OCI-LY3 (cell line): ENCODE results near the gene ESPL1.

Source experiments
- H2AFZ ChIP-seq: fragments of 200-600, 300-600 bp; shearing (Covaris generic); 2 replicates; pipeline ENCODE4 v1.6.0; 2014; ENCODE audit warnings: antibody characterized with exemption, low read depth, low read length
- H3K27ac ChIP-seq: fragments of 200-600, 300-600 bp; sonication (generic); 2 replicates; pipeline ENCODE4 v1.5.1; 2014; ENCODE audit warnings: mild to moderate bottlenecking, low read length, moderate library complexity, mixed read lengths
- H3K27me3 ChIP-seq: fragments of 200-600, 300-600 bp; sonication (generic); 2 replicates; pipeline ENCODE4 v1.6.1; 2014; ENCODE audit warnings: low read depth, low read length, mixed read lengths
- H3K36me3 ChIP-seq: fragments of 200-600, 300-600 bp; sonication (generic); replicated peaks from 2 replicates; pipeline ENCODE3; 2014; ENCODE audit warnings: low read depth, low read length, mixed read lengths
- H3K4me1 ChIP-seq: fragments of 300-600, 200-600 bp; sonication (generic); 2 replicates; pipeline ENCODE4 v1.6.1; 2014; ENCODE audit warnings: low read length, mixed read lengths
- H3K4me2 ChIP-seq: fragments of 200-600, 300-600 bp; sonication (generic); 2 replicates; pipeline ENCODE4 v1.6.1; 2014; ENCODE audit warnings: low read length, mixed read lengths
- H3K4me3 ChIP-seq: fragments of 300-600, 200-600 bp; sonication (generic); 2 replicates; pipeline ENCODE4 v1.5.1; 2014; ENCODE audit warnings: antibody characterized with exemption, mild to moderate bottlenecking, low read length, moderate library complexity
- H3K79me2 ChIP-seq: fragments of 300-600, 200-600 bp; shearing (Covaris generic); 2 replicates; pipeline ENCODE4 v1.6.1; 2014; ENCODE audit warnings: mild to moderate bottlenecking, low read length, mixed read lengths
- H3K9ac ChIP-seq: fragments of 300-600, 200-600 bp; shearing (Covaris generic); 2 replicates; pipeline ENCODE4 v1.6.0; 2014; ENCODE audit warnings: mild to moderate bottlenecking, low read length, moderate library complexity
- H3K9me3 ChIP-seq: fragments of 200-600, 300-600 bp; shearing (Covaris generic); 2 replicates; pipeline ENCODE4 v1.6.1; 2014; ENCODE audit warnings: low read length, mixed read lengths; ENCODE audit not compliant: insufficient read depth
- H4K20me1 ChIP-seq: fragments of 200-600, 300-600 bp; sonication (generic); 2 replicates; pipeline ENCODE4 v1.6.1; 2016; ENCODE audit warnings: low read length, mixed read lengths; ENCODE audit not compliant: insufficient read depth
- CTCF ChIP-seq: fragments of 200-600, 300-600 bp; sonication (generic); IDR thresholded peaks from 2 replicates; pipeline ENCODE4 v1.5.1; 2014; ENCODE audit warnings: antibody characterized with exemption, low read length, low read depth
- EZH2phosphoT487 ChIP-seq: fragments of 200-600 bp; shearing (Covaris generic); IDR thresholded peaks from 2 replicates; pipeline ENCODE4 v1.6.1; 2018; ENCODE audit warnings: antibody characterized with exemption, mixed run types, low read depth

ESPL1 gene

DNA sequence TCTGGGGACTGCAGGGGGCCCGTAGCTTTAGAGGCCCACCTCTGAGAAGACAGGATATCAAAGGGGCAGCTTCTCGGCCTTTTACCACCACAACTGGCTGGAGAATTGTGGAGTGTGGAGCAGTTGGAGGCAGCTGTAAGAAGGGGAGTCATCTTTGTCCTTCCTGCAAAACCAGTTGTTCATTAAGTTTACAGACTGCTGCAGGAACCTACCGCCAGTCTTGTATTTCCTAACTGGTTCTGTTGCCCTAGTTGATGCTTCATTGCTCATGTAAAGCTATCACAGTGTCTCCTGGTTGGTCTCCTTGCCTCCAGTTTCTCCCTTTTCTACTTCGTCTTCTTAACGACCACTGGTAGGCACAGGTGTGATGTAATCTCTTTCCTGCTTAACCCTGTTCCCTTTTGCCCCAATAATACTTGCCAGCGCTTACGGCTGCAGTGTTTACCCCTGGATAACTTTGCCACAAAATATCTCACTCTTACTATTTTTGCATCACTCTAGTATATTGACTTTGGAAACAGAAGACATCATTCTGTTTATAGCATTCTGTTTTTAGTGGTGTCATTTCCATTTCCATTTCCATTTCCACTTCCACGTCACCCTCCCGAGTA, 11.9 kb downstream of the ESPL1 start:
- Histone ChIP-seq H3K27me3 (no peaks in the 10 kb centered on the region), H3K27ac (no peak overlapping the region), H3K4me3 (no peak overlapping the region), H3K4me1 (no peaks in the 10 kb centered on the region), H3K4me2 (no peak overlapping the region), H3K79me2 (no peaks in the 10 kb centered on the region), H3K9ac (no peak overlapping the region), H4K20me1 (no peaks in the 10 kb centered on the region), H3K36me3 (peaks cover 56% of the 10 kb centered on the region), H3K9me3 (no peaks in the 10 kb centered on the region), H2AFZ (no peak overlapping the region)
- no peak for TF ChIP-seq CTCF
- TF ChIP-seq EZH2phosphoT487 = no peak

GRCh38 chr12:53286448-53286847, 18.3 kb downstream of the ESPL1 start:
- Histone ChIP-seq H3K9ac (no peak overlapping the region), H3K27ac (no peak overlapping the region), H3K9me3 (no peaks in the 10 kb centered on the region), H3K79me2 (no peaks in the 10 kb centered on the region), H3K36me3 (peaks cover 61% of the 10 kb centered on the region), H3K4me1 (no peaks in the 10 kb centered on the region), H3K4me2 (no peak overlapping the region), H3K4me3 (no peak overlapping the region), H3K27me3 (no peaks in the 10 kb centered on the region), H4K20me1 (no peaks in the 10 kb centered on the region), H2AFZ (no peak overlapping the region)
- TF ChIP-seq CTCF (no peak), EZH2phosphoT487 (no peak)

GRCh38 chr12:53287741-53288216, 19.7 kb downstream of the ESPL1 start:
- no peaks in the 10 kb centered on the region for H3K4me1 ChIP-seq
- H3K4me3 ChIP-seq = no peak overlapping the region
- TF ChIP-seq CTCF = peak; percentile 77
- TF ChIP-seq EZH2phosphoT487 = no peak
- no peak overlapping the region for H3K27ac ChIP-seq
- H4K20me1 ChIP-seq = no peaks in the 10 kb centered on the region
- H3K9me3 ChIP-seq = no peaks in the 10 kb centered on the region
- H3K79me2 ChIP-seq = no peaks in the 10 kb centered on the region
- no peak overlapping the region for H3K4me2 ChIP-seq
- H2AFZ ChIP-seq = no peak overlapping the region
- H3K36me3 ChIP-seq = peaks cover 64% of the 10 kb centered on the region
- H3K9ac ChIP-seq = no peak overlapping the region
- H3K27me3 ChIP-seq = no peaks in the 10 kb centered on the region

- Histone ChIP-seq H4K20me1 (no peaks in the 10 kb centered on the region), H3K4me1 (no peaks in the 10 kb centered on the region), H3K27me3 (no peaks in the 10 kb centered on the region), H3K36me3 (peaks cover 64% of the 10 kb centered on the region), H2AFZ (no peak overlapping the region), H3K4me2 (no peak overlapping the region), H3K9ac (no peak overlapping the region), H3K79me2 (no peaks in the 10 kb centered on the region), H3K9me3 (no peaks in the 10 kb centered on the region), H3K27ac (no peak overlapping the region), H3K4me3 (no peak overlapping the region)
- TF ChIP-seq CTCF (no peak), EZH2phosphoT487 (no peak)
Measured at GRCh38 chr12:53288322-53288721, 20.2 kb downstream of the ESPL1 start.
